ENCODE results near the gene IQCM.
A peak's percentile ranks its signal among the peaks of the same experiment; 100 is the strongest.

Gene IQCM

GRCh38 chr4:149768477-149768876, 47.2 kb downstream of the IQCM start:
- DNase-seq (ENCODE audit: low read depth in 2 of 2) = no peak

GRCh38 chr4:149766135-149766534, 49.5 kb downstream of the IQCM start:
- no peak for DNase-seq (ENCODE audit: low read depth in 2 of 2)

GRCh38 chr4:149765630-149766029, 50.0 kb downstream of the IQCM start:
- peak; percentile 54 to 55 for DNase-seq (ENCODE audit: low read depth in 2 of 2)

- no peak for DNase-seq (ENCODE audit: low read depth in 2 of 2)
Measured at GRCh38 chr4:149755969-149756368, 59.7 kb downstream of the IQCM start.

- no peak for DNase-seq (ENCODE audit: low read depth in 2 of 2)
Measured at GRCh38 chr4:149754526-149754925, 61.1 kb downstream of the IQCM start.

GRCh38 chr4:149752729-149753128, 62.9 kb downstream of the IQCM start:
- no peak for DNase-seq (ENCODE audit: low read depth in 2 of 2)

GRCh38 chr4:149751174-149751573, 64.5 kb downstream of the IQCM start:
- DNase-seq (ENCODE audit: low read depth in 2 of 2) = no peak

- DNase-seq (ENCODE audit: low read depth in 2 of 2) = no peak
Measured at GRCh38 chr4:149749784-149750183, 65.9 kb downstream of the IQCM start.

- DNase-seq (ENCODE audit: low read depth in 2 of 2) = no peak
Measured at GRCh38 chr4:149747646-149748045, 68.0 kb downstream of the IQCM start.

- no peak for DNase-seq (ENCODE audit: low read depth in 2 of 2)
Measured at GRCh38 chr4:149746276-149746675, 69.4 kb downstream of the IQCM start.

- DNase-seq (ENCODE audit: low read depth in 2 of 2) = no peak
Measured at GRCh38 chr4:149741186-149741831, 74.3 kb downstream of the IQCM start.

GRCh38 chr4:149738156-149738555, 77.5 kb downstream of the IQCM start:
- no peak for DNase-seq (ENCODE audit: low read depth in 2 of 2)

GRCh38 chr4:149735796-149736195, 79.8 kb downstream of the IQCM start:
- no peak for DNase-seq (ENCODE audit: low read depth in 2 of 2)

GRCh38 chr4:149728444-149728843, 87.2 kb downstream of the IQCM start:
- no peak for DNase-seq (ENCODE audit: low read depth in 2 of 2)

GRCh38 chr4:149727663-149728062, 88.0 kb downstream of the IQCM start:
- no peak for DNase-seq (ENCODE audit: low read depth in 2 of 2)

- DNase-seq (ENCODE audit: low read depth in 2 of 2) = no peak
Measured at GRCh38 chr4:149723065-149723464, 92.6 kb downstream of the IQCM start.

- DNase-seq (ENCODE audit: low read depth in 2 of 2) = no peak
Measured at GRCh38 chr4:149719806-149720205, 95.8 kb downstream of the IQCM start.

- DNase-seq (ENCODE audit: low read depth in 2 of 2) = no peak
Measured at GRCh38 chr4:149719357-149719756, 96.3 kb downstream of the IQCM start.

- no peak for DNase-seq (ENCODE audit: low read depth in 2 of 2)
Measured at GRCh38 chr4:149718500-149718899, 97.1 kb downstream of the IQCM start.

- DNase-seq (ENCODE audit: low read depth in 2 of 2) = no peak
Measured at GRCh38 chr4:149716728-149717127, 98.9 kb downstream of the IQCM start.

GRCh38 chr4:149715822-149716585, 99.6 kb downstream of the IQCM start:
- no peak for DNase-seq (ENCODE audit: low read depth in 2 of 2)

- no peak for DNase-seq (ENCODE audit: low read depth in 2 of 2)
Measured at GRCh38 chr4:149713031-149713430, 102.6 kb downstream of the IQCM start.

- DNase-seq (ENCODE audit: low read depth in 2 of 2) = no peak
Measured at GRCh38 chr4:149711593-149712365, 103.9 kb downstream of the IQCM start.
